Measurements from ENCODE around the gene PSTPIP1.

DNA sequence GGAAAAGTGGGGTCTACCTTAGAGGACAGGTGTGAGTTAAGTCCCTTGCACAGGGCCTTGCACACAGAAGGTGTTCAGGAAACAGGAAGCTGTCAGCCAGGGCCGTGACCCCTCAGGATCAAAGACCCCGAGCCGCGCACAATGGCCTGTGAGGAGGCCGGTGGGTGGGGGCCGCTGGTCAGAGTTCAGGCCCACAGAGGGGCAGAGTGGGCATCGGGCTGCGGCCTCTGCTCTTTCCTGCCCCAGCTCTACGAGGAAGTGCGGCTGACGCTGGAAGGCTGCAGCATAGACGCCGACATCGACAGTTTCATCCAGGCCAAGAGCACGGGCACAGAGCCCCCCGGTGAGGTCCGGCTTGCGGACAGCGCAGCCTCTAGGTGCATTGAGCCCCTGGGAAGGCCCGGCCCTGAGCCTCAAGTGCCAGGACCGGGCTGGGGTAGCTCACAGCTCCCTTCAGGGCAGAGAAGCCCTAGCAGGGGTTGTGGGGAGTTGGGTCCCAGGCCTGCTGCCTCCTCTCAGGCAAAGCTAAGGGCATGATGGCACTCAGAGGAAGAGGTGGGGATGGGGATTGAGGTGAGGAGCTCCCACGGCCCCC lies 37.2 kb downstream of the PSTPIP1 start:
- TF ChIP-seq ZNF274 (IDR thresholded peaks at IDR 0.05; ENCODE audit: low read depth, low read length) = no peak
- TF ChIP-seq YY1 (IDR thresholded peaks at IDR 0.05; ENCODE audit: insufficient read depth, insufficient read length) = no peak
- no peak for TF ChIP-seq SUZ12 (IDR thresholded peaks at IDR 0.05; ENCODE audit: extremely low read depth, insufficient read depth, insufficient read length)

Data from NT2/D1 (cell line).